Effector memory CD8-positive, alpha-beta T cell (primary cell): ENCODE results near the gene TARS3.

ENCODE experiments used
- ATAC-seq: fragments of 150-1000 bp; cut with Tn5 transposase; replicated peaks from 2 replicates; pipeline ENCODE4 v1.10.0; 2021; ENCODE audit warnings: mild to moderate bottlenecking, moderate library complexity
- DNase-seq, 3 experiments: peaks; one replicate each; pipeline ENCODE4 v3.0.0; 2021
- H3K27ac Mint-ChIP-seq, 2 donors: one replicate each; pipeline ENCODE4 v1.8.0; 2022; ENCODE audit warnings: mild to moderate bottlenecking in 2 of 2, mixed read lengths in 2 of 2, moderate library complexity in 2 of 2
- H3K27me3 Mint-ChIP-seq, 2 donors: one replicate each; pipeline ENCODE4 v1.8.0; 2022; ENCODE audit warnings: mixed read lengths in 2 of 2
- H3K36me3 Mint-ChIP-seq: one replicate; pipeline ENCODE4 v1.8.0; 2022; ENCODE audit warnings: mild to moderate bottlenecking, moderate library complexity, mixed read lengths; ENCODE audit not compliant: insufficient read depth
- H3K4me1 Mint-ChIP-seq, 2 donors: one replicate each; pipeline ENCODE4 v1.8.0; 2022; ENCODE audit warnings: low read depth in 2 of 2, mixed read lengths in 2 of 2
- H3K4me3 Mint-ChIP-seq, 2 donors: one replicate each; pipeline ENCODE4 v1.8.0; 2022; ENCODE audit warnings: mild to moderate bottlenecking in 2 of 2, mixed read lengths in 2 of 2, moderate library complexity in 2 of 2
- H3K9me3 Mint-ChIP-seq, 2 donors: one replicate each; pipeline ENCODE4 v1.8.0; 2022; ENCODE audit warnings: mixed read lengths in 2 of 2

TARS3 gene

GRCh38 chr15:101611007-101611406 is 113.3 kb downstream of the TARS3 start:
- no peaks in the 10 kb centered on the region for H3K36me3 Mint-ChIP-seq
- H3K4me3 Mint-ChIP-seq, result no peak overlapping the region
- no peaks in the 10 kb centered on the region for H3K9me3 Mint-ChIP-seq
- H3K27ac Mint-ChIP-seq, result no peak overlapping the region
- no peaks in the 10 kb centered on the region for H3K4me1 Mint-ChIP-seq
- no peak for DNase-seq
- ATAC-seq, result no peak
- H3K27me3 Mint-ChIP-seq, result peaks cover 0 to 19% of the 10 kb centered on the region in 2 donors

GRCh38 chr15:101610611-101611000 is 113.7 kb downstream of the TARS3 start:
- no peak overlapping the region for H3K27ac Mint-ChIP-seq
- no peak for DNase-seq
- no peaks in the 10 kb centered on the region for H3K9me3 Mint-ChIP-seq
- H3K27me3 Mint-ChIP-seq, result peaks cover 0 to 19% of the 10 kb centered on the region in 2 donors
- H3K4me1 Mint-ChIP-seq, result no peaks in the 10 kb centered on the region
- no peak overlapping the region for H3K4me3 Mint-ChIP-seq
- H3K36me3 Mint-ChIP-seq, result no peaks in the 10 kb centered on the region
- no peak for ATAC-seq

- Mint-ChIP-seq H3K4me1 (no peaks in the 10 kb centered on the region), H3K36me3 (no peaks in the 10 kb centered on the region), H3K27ac (no peak overlapping the region), H3K4me3 (no peak overlapping the region), H3K27me3 (peaks cover 1 to 22% of the 10 kb centered on the region in 2 donors), H3K9me3 (no peaks in the 10 kb centered on the region)
- ATAC-seq, result no peak
- DNase-seq, result no peak
Observed at GRCh38 chr15:101609742-101610610, 114.3 kb downstream of the TARS3 start.

- Mint-ChIP-seq H3K27me3 (peaks cover 18 to 40% of the 10 kb centered on the region in 2 donors), H3K4me1 (no peaks in the 10 kb centered on the region), H3K4me3 (no peak overlapping the region), H3K36me3 (no peaks in the 10 kb centered on the region), H3K9me3 (no peaks in the 10 kb centered on the region), H3K27ac (no peak overlapping the region)
- ATAC-seq (no peak), DNase-seq (no peak)
Observed at GRCh38 chr15:101608201-101608600, 116.1 kb downstream of the TARS3 start.

GRCh38 chr15:101607108-101607507 is 117.2 kb downstream of the TARS3 start:
- Mint-ChIP-seq H3K4me3 (no peak overlapping the region), H3K27ac (no peak overlapping the region), H3K9me3 (no peaks in the 10 kb centered on the region), H3K36me3 (no peaks in the 10 kb centered on the region), H3K27me3 (peaks cover 25 to 43% of the 10 kb centered on the region in 2 donors), H3K4me1 (no peaks in the 10 kb centered on the region)
- DNase-seq, result no peak
- ATAC-seq, result no peak

- Mint-ChIP-seq H3K4me3 (no peak overlapping the region), H3K27ac (no peak overlapping the region), H3K27me3 (peaks cover 36 to 47% of the 10 kb centered on the region in 2 donors), H3K9me3 (no peaks in the 10 kb centered on the region), H3K4me1 (no peaks in the 10 kb centered on the region), H3K36me3 (no peaks in the 10 kb centered on the region)
- ATAC-seq (no peak), DNase-seq (no peak)
Observed at GRCh38 chr15:101604124-101604874, 120.0 kb downstream of the TARS3 start.
